Activated gamma-delta T cell treated with Interleukin-2 at 50 U/mL for 16 hours (primary cell): Measurements from ENCODE around the gene DAD1.
"Not testable (repeated sequence)": the region's sequence is repeated elsewhere in the genome, so short reads cannot be mapped to it uniquely, and the experiment has no call there.

Experiments
- DNase-seq: peaks from one replicate; pipeline ENCODE4 v3.0.0-alpha.2; 2020

The DAD1 gene

GRCh38 chr14:22551605-22551997, 37.4 kb downstream of the DAD1 start:
- no peak for DNase-seq

DNA sequence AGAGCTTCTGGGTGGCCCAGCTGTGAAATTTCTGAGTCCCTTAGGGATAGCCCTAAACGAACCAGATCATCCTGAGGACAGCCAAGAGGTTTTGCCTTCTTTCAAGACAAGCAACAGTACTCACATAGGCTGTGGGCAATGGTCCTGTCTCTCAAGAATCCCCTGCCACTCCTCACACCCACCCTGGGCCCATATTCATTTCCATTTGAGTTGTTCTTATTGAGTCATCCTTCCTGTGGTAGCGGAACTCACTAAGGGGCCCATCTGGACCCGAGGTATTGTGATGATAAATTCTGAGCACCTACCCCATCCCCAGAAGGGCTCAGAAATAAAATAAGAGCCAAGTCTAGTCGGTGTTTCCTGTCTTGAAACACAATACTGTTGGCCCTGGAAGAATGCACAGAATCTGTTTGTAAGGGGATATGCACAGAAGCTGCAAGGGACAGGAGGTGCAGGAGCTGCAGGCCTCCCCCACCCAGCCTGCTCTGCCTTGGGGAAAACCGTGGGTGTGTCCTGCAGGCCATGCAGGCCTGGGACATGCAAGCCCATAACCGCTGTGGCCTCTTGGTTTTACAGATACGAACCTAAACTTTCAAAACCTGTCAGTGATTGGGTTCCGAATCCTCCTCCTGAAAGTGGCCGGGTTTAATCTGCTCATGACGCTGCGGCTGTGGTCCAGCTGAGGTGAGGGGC, 38.9 kb downstream of the DAD1 start:
- DNase-seq: peak; percentile 69

DNA sequence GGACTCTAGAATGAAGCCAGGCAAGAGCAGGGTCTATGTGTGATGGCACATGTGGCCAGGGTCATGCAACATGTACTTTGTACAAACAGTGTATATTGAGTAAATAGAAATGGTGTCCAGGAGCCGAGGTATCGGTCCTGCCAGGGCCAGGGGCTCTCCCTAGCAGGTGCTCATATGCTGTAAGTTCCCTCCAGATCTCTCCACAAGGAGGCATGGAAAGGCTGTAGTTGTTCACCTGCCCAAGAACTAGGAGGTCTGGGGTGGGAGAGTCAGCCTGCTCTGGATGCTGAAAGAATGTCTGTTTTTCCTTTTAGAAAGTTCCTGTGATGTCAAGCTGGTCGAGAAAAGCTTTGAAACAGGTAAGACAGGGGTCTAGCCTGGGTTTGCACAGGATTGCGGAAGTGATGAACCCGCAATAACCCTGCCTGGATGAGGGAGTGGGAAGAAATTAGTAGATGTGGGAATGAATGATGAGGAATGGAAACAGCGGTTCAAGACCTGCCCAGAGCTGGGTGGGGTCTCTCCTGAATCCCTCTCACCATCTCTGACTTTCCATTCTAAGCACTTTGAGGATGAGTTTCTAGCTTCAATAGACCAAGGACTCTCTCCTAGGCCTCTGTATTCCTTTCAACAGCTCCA, 39.6 kb downstream of the DAD1 start:
- DNase-seq: no peak

DNA sequence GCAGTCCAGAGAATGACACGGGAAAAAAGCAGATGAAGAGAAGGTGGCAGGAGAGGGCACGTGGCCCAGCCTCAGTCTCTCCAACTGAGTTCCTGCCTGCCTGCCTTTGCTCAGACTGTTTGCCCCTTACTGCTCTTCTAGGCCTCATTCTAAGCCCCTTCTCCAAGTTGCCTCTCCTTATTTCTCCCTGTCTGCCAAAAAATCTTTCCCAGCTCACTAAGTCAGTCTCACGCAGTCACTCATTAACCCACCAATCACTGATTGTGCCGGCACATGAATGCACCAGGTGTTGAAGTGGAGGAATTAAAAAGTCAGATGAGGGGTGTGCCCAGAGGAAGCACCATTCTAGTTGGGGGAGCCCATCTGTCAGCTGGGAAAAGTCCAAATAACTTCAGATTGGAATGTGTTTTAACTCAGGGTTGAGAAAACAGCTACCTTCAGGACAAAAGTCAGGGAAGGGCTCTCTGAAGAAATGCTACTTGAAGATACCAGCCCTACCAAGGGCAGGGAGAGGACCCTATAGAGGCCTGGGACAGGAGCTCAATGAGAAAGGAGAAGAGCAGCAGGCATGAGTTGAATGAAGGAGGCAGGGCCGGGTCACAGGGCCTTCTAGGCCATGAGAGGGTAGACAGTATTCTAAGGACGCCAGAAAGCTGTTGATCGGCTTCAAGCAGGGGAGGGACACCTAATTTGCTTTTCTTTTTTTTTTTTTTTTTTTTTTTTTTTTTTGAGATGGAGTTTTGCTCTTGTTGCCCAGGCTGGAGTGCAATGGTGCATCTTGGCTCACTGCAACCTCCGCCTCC, 40.9 kb downstream of the DAD1 start:
- no peak for DNase-seq

DNA sequence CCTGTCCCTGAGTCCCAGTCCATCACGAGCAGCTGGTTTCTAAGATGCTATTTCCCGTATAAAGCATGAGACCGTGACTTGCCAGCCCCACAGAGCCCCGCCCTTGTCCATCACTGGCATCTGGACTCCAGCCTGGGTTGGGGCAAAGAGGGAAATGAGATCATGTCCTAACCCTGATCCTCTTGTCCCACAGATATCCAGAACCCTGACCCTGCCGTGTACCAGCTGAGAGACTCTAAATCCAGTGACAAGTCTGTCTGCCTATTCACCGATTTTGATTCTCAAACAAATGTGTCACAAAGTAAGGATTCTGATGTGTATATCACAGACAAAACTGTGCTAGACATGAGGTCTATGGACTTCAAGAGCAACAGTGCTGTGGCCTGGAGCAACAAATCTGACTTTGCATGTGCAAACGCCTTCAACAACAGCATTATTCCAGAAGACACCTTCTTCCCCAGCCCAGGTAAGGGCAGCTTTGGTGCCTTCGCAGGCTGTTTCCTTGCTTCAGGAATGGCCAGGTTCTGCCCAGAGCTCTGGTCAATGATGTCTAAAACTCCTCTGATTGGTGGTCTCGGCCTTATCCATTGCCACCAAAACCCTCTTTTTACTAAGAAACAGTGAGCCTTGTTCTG, 41.6 kb downstream of the DAD1 start:
- DNase-seq: no peak

GRCh38 chr14:22546722-22547071, 42.3 kb downstream of the DAD1 start:
- DNase-seq: no peak

GRCh38 chr14:22545842-22546721, 42.9 kb downstream of the DAD1 start:
- DNase-seq: no peak

DNA sequence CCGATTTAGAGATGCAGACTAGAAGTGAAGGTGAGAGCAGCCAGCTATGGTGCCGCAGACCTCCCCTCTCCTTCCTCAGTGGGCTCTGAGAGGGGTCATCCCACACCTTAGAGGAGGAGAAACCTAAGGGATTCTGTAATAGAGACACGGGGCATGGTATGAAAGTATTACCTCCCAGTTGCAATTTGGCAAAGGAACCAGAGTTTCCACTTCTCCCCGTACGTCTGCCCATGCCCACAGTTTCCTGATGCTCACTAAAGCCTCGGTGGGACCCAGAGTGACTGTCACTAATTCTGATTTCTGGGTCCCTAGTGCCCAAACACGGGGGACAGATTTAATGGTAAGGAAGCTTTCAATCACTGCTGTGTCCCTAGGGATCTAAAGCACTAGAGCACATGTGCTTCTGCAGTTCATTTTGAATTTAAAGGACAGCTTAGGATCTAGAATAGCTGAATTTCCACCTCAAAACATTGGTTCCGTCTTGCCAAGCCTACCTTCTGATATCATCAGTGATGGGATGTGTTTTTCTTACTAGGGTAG, 44.1 kb downstream of the DAD1 start:
- no peak for DNase-seq

GRCh38 chr14:22544406-22544805, 44.6 kb downstream of the DAD1 start:
- DNase-seq: no peak

- not testable (repeated sequence) for DNase-seq
Observed at GRCh38 chr14:22543570-22544357, 45.3 kb downstream of the DAD1 start.

- DNase-seq: no peak
Observed at GRCh38 chr14:22542360-22542759, 46.7 kb downstream of the DAD1 start.

- no peak for DNase-seq
Observed at GRCh38 chr14:22541721-22542120, 47.3 kb downstream of the DAD1 start.

DNA sequence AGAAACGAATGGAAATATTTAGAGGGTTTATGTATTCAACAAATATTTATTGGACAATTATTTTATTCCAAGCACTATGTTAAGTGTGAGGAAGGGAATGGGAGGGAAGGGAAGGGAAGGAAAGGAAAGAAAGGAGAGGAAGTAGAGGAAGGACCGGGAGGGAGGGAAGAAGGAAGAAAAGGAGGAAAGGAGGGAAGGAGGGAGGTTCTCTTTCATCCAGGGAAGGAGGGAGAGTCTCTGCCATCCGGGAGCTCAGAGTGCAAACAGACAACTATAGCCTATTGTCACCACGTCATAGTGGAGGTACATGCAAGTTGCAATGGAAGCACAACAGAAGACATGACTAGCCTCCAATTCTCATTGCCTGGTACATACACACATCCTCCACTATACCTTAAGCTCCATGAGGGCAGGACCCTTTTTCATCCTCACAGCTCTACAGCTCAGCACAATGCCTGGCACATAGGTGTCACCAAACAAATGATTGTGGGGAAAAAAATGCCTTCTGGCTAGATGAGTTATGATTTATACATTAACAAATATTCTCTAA, 48.1 kb downstream of the DAD1 start:
- no peak for DNase-seq

GRCh38 chr14:22540293-22540692, 48.7 kb downstream of the DAD1 start:
- DNase-seq: no peak

DNA sequence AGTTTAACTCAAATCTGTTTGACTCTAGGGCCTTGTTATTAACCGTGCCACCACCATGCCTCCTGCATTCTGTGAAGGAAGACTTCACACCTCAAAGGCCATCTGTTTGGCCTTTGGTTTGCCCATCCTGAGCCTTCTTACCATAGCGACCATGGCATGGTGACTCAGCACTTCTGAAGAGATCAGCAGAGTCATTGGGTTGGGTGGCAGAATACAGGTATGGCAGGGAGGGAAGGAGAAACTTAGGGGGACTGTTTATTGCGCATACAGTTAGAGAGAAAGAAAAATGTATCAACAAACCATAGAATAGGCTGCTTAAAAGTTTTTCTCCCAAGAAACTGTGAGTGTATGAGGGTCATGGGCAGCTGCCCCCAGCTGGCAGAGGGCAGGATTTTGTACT, 49.2 kb downstream of the DAD1 start:
- no peak for DNase-seq

DNA sequence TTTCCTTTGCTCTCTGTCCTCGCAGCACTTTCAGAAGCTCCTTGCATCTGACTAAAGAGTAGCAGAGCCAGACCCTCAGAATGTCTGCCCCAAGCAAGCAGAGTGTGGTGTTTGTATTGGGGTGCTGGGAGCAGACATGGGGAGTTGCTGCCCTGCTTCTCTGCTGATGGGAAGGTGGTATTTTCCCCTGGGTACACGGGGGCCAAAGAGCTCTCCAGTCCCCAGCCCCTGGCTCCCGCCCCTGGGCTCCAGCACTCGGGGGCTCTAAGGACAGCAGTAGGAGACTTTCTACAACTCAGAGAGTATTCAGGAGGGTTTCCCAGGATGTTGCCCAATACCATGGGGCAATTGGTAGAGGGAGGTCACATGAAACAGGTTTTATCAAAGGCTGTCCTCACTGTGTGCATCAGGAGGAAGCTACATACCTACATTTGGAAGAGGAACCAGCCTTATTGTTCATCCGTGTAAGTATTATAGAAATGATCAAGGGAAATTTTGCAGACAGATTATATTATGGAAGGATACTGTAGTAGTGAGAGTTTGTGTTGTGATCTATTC, 50.3 kb downstream of the DAD1 start:
- no peak for DNase-seq

DNA sequence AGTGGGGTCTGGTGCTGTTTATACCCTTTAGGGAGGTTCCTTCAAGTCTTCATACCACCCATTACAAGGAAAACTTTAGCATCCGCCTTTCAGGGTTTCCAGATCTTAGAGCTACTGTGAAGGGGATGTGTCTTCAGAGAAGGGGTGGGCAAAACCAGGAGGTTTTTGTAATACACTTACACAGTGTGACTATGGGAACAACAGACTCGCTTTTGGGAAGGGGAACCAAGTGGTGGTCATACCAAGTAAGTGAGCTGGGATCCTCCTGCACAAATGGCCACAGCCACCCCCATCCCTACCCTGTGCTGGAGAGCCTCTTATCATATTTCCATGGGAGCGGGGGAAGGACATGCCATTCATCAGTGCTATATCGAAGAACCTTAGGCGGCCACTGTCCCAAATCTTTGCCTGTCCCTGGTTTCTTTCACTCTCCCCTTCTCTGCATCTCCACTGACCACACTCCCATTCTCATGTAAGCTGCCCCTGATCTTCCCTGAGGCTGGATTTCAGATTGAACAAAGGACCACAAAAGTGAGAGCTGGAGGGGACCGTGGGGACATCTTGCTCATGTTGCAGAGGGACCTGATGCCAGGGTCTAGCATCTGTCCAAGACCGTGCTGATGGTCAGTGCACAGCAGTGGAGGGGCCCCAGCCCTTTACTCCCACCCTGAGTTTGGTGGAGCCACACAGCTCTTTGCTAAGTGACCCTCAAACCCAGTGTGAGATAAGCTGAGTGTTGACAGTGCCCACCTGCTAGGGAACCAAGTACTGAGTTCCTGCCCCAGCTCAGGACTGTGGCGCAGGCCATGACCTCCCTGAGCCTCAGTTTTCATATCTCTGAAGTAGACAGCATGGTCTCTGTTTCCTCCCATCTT, 51.4 kb downstream of the DAD1 start:
- DNase-seq: no peak

DNA sequence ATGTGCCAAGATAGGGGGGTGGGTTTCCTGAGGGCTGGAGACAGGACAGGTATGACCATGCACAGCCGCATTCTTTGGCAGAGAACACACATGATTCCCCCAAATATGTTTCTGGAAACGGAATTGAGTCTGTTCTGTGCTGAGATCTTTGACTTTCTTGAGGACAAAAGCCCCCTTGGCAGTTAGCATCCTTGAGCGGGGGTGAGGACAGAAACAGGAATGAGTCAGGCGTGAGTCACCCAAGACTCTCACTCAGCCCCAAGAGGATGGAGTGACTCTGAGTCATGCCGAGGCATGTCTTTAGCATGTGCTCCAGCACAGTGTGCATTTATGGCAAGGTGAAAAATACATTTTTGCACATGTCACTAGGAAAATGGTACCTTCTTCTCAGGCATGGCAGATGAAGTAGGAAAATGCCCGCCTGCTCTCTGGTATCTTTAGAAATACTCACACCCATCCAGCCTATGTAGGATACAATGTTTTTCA, 52.1 kb downstream of the DAD1 start:
- DNase-seq: peak; percentile 79

GRCh38 chr14:22535916-22536315, 53.1 kb downstream of the DAD1 start:
- no peak for DNase-seq

DNA sequence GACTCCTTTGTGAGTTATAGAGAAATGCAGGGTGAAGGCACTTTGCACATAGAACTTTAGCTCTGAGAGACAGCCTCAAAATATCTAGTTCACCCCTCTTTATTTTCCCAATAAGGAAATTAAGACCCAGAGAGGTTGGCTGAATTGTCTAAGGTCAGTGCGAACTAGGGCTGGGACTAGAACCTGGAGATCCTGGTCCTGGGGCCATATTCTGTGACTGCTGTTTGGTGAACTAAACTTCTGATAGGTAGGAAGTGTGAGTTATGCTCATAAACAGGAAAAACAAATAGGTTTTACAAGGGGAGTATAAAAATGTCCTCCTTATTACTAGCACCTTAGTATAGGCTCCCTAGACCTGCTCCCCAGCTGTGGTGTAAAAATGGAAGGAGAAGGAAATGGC, 53.9 kb downstream of the DAD1 start:
- no peak for DNase-seq
